Mucosa of descending colon (tissue), 3 donors: ENCODE results near the gene HAUS6. TPM values are rescaled to one million over a fixed set of nuclear protein-coding genes. Genes with fewer than 3 reads are reported as not detected.

Experiments used
- ATAC-seq: fragments of 200-7000 bp; cut with Tn5 transposase; one replicate; pipeline ENCODE4 v1.9.1; 2020; ENCODE audit warnings: mild to moderate bottlenecking, moderate library complexity
- DNase-seq, 3 donors: peaks; one replicate each; pipeline ENCODE4 v3.0.0-alpha.2; 2020
- H3K36me3 ChIP-seq: fragments of 200-600 bp; one replicate; pipeline ENCODE4 v1.8.0; 2021; ENCODE audit warnings: low read depth, mild to moderate bottlenecking
- H3K4me1 ChIP-seq: fragments of 200-600 bp; one replicate; pipeline ENCODE4 v1.8.0; 2021; ENCODE audit warnings: low read depth, mild to moderate bottlenecking
- H3K4me3 ChIP-seq: fragments of 200-600 bp; one replicate; pipeline ENCODE4 v1.8.0; 2021; ENCODE audit warnings: mild to moderate bottlenecking
- H3K9me3 ChIP-seq: fragments of 200-600 bp; one replicate; pipeline ENCODE4 v1.8.0; 2021; ENCODE audit warnings: mild to moderate bottlenecking
- intact Hi-C, 2 donors: fragments of 100-400 bp; cut with DNase I in 1 of 2; cut with micrococcal nuclease in 1 of 2; formaldehyde crosslinking; loops; one replicate each; pipeline versions ENCODE4 v1.11.0 to v1.11.1; 2022; cut with DNase I, micrococcal nuclease
- total RNA-seq, 3 donors: library from RNA; stranded (reverse); fragmentation: NEBNext Ultra II Directional in 2 of 3; extraction: Animal tissue kit (Norgen Biotek cat#: 25700) in 2 of 3; gene quantifications; one replicate each; pipeline versions ENCODE4 v1.2.1 to v1.2.4, GENCODE V29; 2021 to 2023
- TF ChIP-seq, protein P1 (sequence below): fragments of 200-600 bp; IDR thresholded peaks from one replicate; pipeline ENCODE4 v1.8.0; 2022; ENCODE audit warnings: antibody characterized with exemption, mild to moderate bottlenecking
- donor health status: DM: no; HTN: no; CAD: no; lungs with moderate emphysema.
- donor health status: DM: no; HTN: no; CAD: no.
- donor health status: DM: no; HTN: yes; CAD: no.

HAUS6 gene
- total RNA-seq, 3 donors from 2014 or later = 4.8 to 9.6 (median 8.8) TPM

- no peak for DNase-seq
- TF ChIP-seq, protein P1, sequence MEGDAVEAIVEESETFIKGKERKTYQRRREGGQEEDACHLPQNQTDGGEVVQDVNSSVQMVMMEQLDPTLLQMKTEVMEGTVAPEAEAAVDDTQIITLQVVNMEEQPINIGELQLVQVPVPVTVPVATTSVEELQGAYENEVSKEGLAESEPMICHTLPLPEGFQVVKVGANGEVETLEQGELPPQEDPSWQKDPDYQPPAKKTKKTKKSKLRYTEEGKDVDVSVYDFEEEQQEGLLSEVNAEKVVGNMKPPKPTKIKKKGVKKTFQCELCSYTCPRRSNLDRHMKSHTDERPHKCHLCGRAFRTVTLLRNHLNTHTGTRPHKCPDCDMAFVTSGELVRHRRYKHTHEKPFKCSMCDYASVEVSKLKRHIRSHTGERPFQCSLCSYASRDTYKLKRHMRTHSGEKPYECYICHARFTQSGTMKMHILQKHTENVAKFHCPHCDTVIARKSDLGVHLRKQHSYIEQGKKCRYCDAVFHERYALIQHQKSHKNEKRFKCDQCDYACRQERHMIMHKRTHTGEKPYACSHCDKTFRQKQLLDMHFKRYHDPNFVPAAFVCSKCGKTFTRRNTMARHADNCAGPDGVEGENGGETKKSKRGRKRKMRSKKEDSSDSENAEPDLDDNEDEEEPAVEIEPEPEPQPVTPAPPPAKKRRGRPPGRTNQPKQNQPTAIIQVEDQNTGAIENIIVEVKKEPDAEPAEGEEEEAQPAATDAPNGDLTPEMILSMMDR = no peak
- Histone ChIP-seq H3K4me3 (no peak overlapping the region), H3K36me3 (peaks cover 4% of the 10 kb centered on the region), H3K4me1 (no peaks in the 10 kb centered on the region), H3K9me3 (no peaks in the 10 kb centered on the region)
- intact Hi-C loops = no loop called here
- ATAC-seq = no peak
Measured at GRCh38 chr9:19074229-19074628, 28.5 kb downstream of the HAUS6 start.

DNA sequence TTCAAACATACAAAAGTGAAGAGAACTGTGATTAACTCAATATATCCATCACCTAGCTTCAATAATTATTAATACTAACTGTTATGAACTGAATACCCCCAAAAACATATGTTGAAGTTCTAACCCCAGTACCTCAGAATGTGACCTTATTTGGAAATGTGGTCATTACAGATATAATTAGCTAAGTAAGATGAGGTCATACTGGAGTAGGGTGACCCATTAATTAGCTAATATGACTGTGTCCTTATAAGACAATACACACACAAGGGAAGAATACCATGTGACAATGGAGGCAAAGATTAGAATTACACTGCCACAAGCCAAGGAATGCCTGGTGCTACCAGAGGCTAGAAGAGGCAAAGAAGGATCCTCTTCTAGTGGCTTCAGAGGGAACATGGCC lies 45.7 kb downstream of the HAUS6 start:
- H3K4me1 ChIP-seq = no peaks in the 10 kb centered on the region
- DNase-seq = no peak
- intact Hi-C loops = no loop called here
- TF ChIP-seq, protein P1 = no peak
- no peak overlapping the region for H3K4me3 ChIP-seq
- no peak for ATAC-seq
- no peaks in the 10 kb centered on the region for H3K9me3 ChIP-seq
- no peaks in the 10 kb centered on the region for H3K36me3 ChIP-seq

GRCh38 chr9:19050637-19051591 lies 51.8 kb downstream of the HAUS6 start:
- intact Hi-C loops = no loop called here

DNA sequence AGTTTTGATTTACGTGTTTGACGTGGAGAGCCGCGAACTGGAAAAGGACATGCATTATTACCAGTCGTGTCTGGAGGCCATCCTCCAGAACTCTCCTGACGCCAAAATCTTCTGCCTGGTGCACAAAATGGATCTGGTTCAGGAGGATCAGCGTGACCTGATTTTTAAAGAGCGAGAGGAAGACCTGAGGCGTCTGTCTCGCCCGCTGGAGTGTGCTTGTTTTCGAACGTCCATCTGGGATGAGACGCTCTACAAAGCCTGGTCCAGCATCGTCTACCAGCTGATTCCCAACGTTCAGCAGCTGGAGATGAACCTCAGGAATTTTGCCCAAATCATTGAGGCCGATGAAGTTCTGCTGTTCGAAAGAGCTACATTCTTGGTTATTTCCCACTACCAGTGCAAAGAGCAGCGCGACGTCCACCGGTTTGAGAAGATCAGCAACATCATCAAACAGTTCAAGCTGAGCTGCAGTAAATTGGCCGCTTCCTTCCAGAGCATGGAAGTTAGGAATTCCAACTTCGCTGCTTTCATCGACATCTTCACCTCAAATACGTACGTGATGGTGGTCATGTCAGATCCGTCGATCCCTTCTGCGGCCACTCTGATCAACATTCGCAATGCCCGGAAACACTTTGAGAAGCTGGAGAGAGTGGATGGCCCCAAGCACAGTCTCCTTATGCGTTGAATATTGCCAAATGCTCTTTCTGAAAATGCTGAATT lies 52.6 kb downstream of the HAUS6 start:
- H3K36me3 ChIP-seq = no peaks in the 10 kb centered on the region
- H3K9me3 ChIP-seq = no peaks in the 10 kb centered on the region
- peaks cover 18% of the 10 kb centered on the region for H3K4me1 ChIP-seq
- TF ChIP-seq, protein P1 = no peak
- peak overlapping the region; percentile 56 for H3K4me3 ChIP-seq
- intact Hi-C loops = no loop called here
- ATAC-seq = peak; percentile 1
- DNase-seq = peak in 2 of 3 donors; percentile 28 to 31

More at GRCh38 chr9:19050637-19051591, 51.8 kb downstream of the HAUS6 start:
- Histone ChIP-seq H3K4me1 (peaks cover 18% of the 10 kb centered on the region), H3K9me3 (no peaks in the 10 kb centered on the region), H3K4me3 (no peak overlapping the region), H3K36me3 (no peaks in the 10 kb centered on the region)
- no peak for DNase-seq
- TF ChIP-seq, protein P1 = no peak
- no peak for ATAC-seq

DNA sequence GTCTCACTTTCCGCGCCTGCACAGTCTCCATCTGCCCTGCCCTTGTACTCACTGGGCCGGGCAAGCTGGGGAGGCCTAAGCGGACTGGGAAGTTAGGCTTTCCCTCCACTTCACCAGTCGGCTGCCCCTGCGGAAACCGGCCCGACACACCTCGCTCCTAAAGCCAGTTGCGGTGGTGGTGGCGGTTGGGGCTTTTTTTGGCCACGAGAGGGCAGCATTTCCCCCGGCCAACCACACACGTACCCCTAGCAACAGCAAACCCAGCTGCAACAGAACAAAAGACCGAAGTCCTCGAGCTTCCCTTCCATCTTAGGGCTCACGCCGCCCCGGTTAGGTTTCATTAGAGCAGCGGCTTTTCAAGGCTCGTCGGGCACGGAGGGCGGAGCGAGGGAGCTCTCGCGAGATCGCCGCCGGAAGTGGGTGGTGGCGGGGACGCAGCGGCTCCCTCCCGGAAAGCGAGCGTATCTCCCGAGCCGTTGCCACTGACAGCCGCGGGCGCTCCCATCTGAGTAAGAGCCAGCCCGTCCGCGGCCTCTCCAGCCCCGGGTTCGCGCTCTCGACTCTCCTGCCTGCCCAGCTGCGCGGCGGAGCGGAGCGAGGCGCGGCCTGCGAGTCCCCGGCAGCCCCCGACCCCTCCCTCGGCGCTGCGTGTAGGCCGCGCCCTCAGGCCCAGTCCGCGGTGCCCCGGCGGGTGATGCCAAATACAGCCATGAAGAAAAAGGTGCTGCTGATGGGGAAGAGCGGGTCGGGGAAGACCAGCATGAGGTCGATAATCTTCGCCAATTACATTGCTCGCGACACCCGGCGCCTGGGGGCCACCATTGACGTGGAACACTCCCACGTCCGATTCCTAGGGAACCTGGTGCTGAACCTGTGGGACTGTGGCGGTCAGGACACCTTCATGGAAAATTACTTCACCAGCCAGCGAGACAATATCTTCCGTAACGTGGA lies 53.5 kb downstream of the HAUS6 start, which contains the start of gene RRAGA:
RRAGA (plus strand) TSS at position 462 of the 951 bp plus-strand sequence; CDS start at position 695, 233 bp downstream.
- intact Hi-C loops = no loop called here
- H3K9me3 ChIP-seq = no peaks in the 10 kb centered on the region
- H3K4me3 ChIP-seq = peak within 1 kb of the TSS; percentile 56
- no peaks in the 10 kb centered on the region for H3K36me3 ChIP-seq
- ATAC-seq = peak; percentile 96
- peak; percentile 95 to 97 (median 96) for DNase-seq
- TF ChIP-seq, protein P1 = peak; percentile 83
- peaks cover 18% of the 10 kb centered on the region for H3K4me1 ChIP-seq
